SK-N-SH (cell line): ENCODE measurements around the gene ZNF385A. TPM values are rescaled to one million over a fixed set of nuclear protein-coding genes. Genes with fewer than 3 reads are reported as not detected.

Source experiments
- CTCF ChIA-PET: fragments of 300-600, 350-600 bp; formaldehyde crosslinking; extraction: SDS; loops from one replicate; lab custom pipeline; 2021; lab: Yijun Ruan, JAX
- POLR2A ChIA-PET: fragments of 350-600 bp; sonication (Branson Sonifier 250); formaldehyde crosslinking; extraction: SDS; loops from one replicate; lab custom pipeline; 2020; ENCODE audit warnings: antibody characterized with exemption, inconsistent platforms; lab: Yijun Ruan, JAX
- DNase-seq: peaks from one replicate; pipeline ENCODE4 v3.0.0; 2012
- H2AFZ ChIP-seq: fragments of 200-600 bp; sonication (generic); 2 replicates; pipeline ENCODE4 v1.8.1; 2016; ENCODE audit warnings: antibody characterized with exemption, mild to moderate bottlenecking, low read depth
- H3F3A ChIP-seq: fragments of 200-600 bp; sonication (generic); replicated peaks from 2 replicates; pipeline ENCODE3; 2016; ENCODE audit warnings: antibody characterized with exemption, mild to moderate bottlenecking; ENCODE audit not compliant: insufficient read depth
- H3K27ac ChIP-seq, 2 experiments: fragments of 200-500 bp in 1 of 2; fragments of 200-600 bp in 1 of 2; sonication (Bioruptor generic) in 1 of 2; sonication (generic), shearing (Covaris generic) in 1 of 2; 2 replicates each; pipeline versions ENCODE4 v1.5.1 to v1.6.1; 2014 to 2016; ENCODE audit warnings: low read depth in 2 of 2, inconsistent platforms in 1 of 2, low read length in 1 of 2, mild to moderate bottlenecking in 1 of 2, mixed read lengths in 1 of 2
- H3K27me3 ChIP-seq: fragments of 200-600 bp; sonication (generic), shearing (Covaris generic); 2 replicates; pipeline ENCODE4 v1.6.1; 2016; ENCODE audit warnings: mixed run types; ENCODE audit not compliant: insufficient read depth
- H3K36me3 ChIP-seq, 2 experiments: fragments of 200-500 bp in 1 of 2; fragments of 200-600 bp in 1 of 2; sonication (Bioruptor generic) in 1 of 2; sonication (generic) in 1 of 2; replicated peaks in 1 of 2; 2 replicates each; pipeline versions ENCODE3 to v1.5.1; 2014 to 2016; ENCODE audit warnings: low read length in 1 of 2, mild to moderate bottlenecking in 1 of 2; ENCODE audit not compliant: insufficient read depth in 2 of 2, control insufficient read depth in 1 of 2
- H3K4me1 ChIP-seq, 2 experiments: fragments of 200-500 bp in 1 of 2; fragments of 200-600 bp in 1 of 2; sonication (Bioruptor generic) in 1 of 2; sonication (generic), shearing (Covaris generic) in 1 of 2; 2 replicates each; pipeline versions ENCODE4 v1.5.1 to v1.6.1; 2014 to 2016; ENCODE audit warnings: low read depth in 1 of 2, low read length in 1 of 2, mixed run types in 1 of 2; ENCODE audit not compliant: insufficient read depth in 2 of 2, control insufficient read depth in 1 of 2
- H3K4me2 ChIP-seq: fragments of 200-600 bp; sonication (generic), shearing (Covaris generic); 2 replicates; pipeline ENCODE4 v1.6.1; 2017; ENCODE audit warnings: mixed run types
- H3K4me3 ChIP-seq, 2 experiments: fragments of 200-500 bp in 1 of 2; fragments of 200-600 bp in 1 of 2; sonication (Bioruptor generic) in 1 of 2; sonication (generic), shearing (Covaris generic) in 1 of 2; 2 replicates each; pipeline versions ENCODE4 v1.5.1 to v1.8.1; 2014 to 2016; ENCODE audit warnings: low read depth in 2 of 2, inconsistent platforms in 1 of 2, low read length in 1 of 2, mild to moderate bottlenecking in 1 of 2, mixed read lengths in 1 of 2, moderate library complexity in 1 of 2
- H3K79me2 ChIP-seq: fragments of 200-600 bp; sonication (generic); 2 replicates; pipeline ENCODE4 v1.8.1; 2017; ENCODE audit warnings: mild to moderate bottlenecking; ENCODE audit not compliant: insufficient read depth
- H3K9ac ChIP-seq: fragments of 200-600 bp; sonication (generic); 2 replicates; pipeline ENCODE4 v1.6.1; 2017; ENCODE audit warnings: mixed run types
- H3K9me2 ChIP-seq: fragments of 200-600 bp; sonication (generic); 2 replicates; pipeline ENCODE4 v1.6.1; 2017; ENCODE audit warnings: mixed run types
- H3K9me3 ChIP-seq: fragments of 200-600 bp; sonication (generic); 2 replicates; pipeline ENCODE4 v1.6.1; 2017; ENCODE audit warnings: mixed run types, mild to moderate bottlenecking, moderate library complexity
- H4K20me1 ChIP-seq: fragments of 200-600 bp; sonication (generic); 2 replicates; pipeline ENCODE4 v1.6.1; 2017; ENCODE audit warnings: mild to moderate bottlenecking, mixed run types; ENCODE audit not compliant: insufficient read depth
- EP300 ChIP-seq, 2 experiments: IDR thresholded peaks; 2 replicates each; pipeline versions ENCODE4 v1.4.0 to v1.6.1; 2012; ENCODE audit warnings: borderline replicate concordance in 1 of 2, low read depth in 1 of 2, low read length in 1 of 2
- EZH2phosphoT487 ChIP-seq: fragments of 200-600 bp; sonication (generic); IDR thresholded peaks from 2 replicates; pipeline ENCODE4 v1.6.1; 2017; ENCODE audit warnings: low read depth, mixed run types, mild to moderate bottlenecking, antibody characterized with exemption, moderate library complexity, borderline replicate concordance
- MEF2A ChIP-seq: IDR thresholded peaks from 2 replicates; pipeline ENCODE4 v1.4.0; 2012; ENCODE audit warnings: low read depth, borderline replicate concordance
- NFIC ChIP-seq: IDR thresholded peaks from 2 replicates; pipeline ENCODE4 v1.4.0; 2012; ENCODE audit warnings: borderline replicate concordance
- NRF1 ChIP-seq: IDR thresholded peaks from 2 replicates; pipeline ENCODE4 v1.6.1; 2012; ENCODE audit warnings: low read depth, mild to moderate bottlenecking, low read length
- PBX3 ChIP-seq: IDR thresholded peaks from 2 replicates; pipeline ENCODE4; 2012
- RAD21 ChIP-seq: IDR thresholded peaks from 2 replicates; pipeline ENCODE4 v1.6.1; 2012; ENCODE audit warnings: mild to moderate bottlenecking, low read length
- RCOR1 ChIP-seq: fragments of 150-350 bp; IDR thresholded peaks from 2 replicates; pipeline ENCODE4 v1.6.1; 2017; ENCODE audit warnings: antibody characterized with exemption, low read length
- REST ChIP-seq: IDR thresholded peaks from 2 replicates; pipeline ENCODE4 v1.6.1; 2012; ENCODE audit warnings: mild to moderate bottlenecking, low read depth, low read length, moderate library complexity
- SIN3A ChIP-seq: IDR thresholded peaks from 2 replicates; pipeline ENCODE4 v1.6.1; 2012; ENCODE audit warnings: low read depth, mild to moderate bottlenecking, low read length, moderate library complexity, borderline replicate concordance
- TAF1 ChIP-seq: IDR thresholded peaks from 2 replicates; pipeline ENCODE4 v1.6.1; 2012; ENCODE audit warnings: low read depth, mild to moderate bottlenecking, low read length, moderate library complexity, borderline replicate concordance
- TCF12 ChIP-seq: IDR thresholded peaks from 2 replicates; pipeline ENCODE4 v1.4.0; 2012
- WGBS: methylation state at CpG from one replicate; pipeline ENCODE4 v1.1.6; 2017; ENCODE audit warnings: low lambda C conversion rate; 5-methylcytosine and 5-hydroxymethylcytosine counted together
- polyA plus RNA-seq, 3 experiments: library from polyadenylated mRNA; depleted of rRNA; stranded (reverse); fragments of >200 nt; gene quantifications; 2 replicates each; pipeline ENCODE4 v1.2.3, GENCODE V29; 2012
- TF ChIP-seq, protein P1 (sequence below): IDR thresholded peaks from 2 replicates; pipeline ENCODE4 v1.4.0; 2012; ENCODE audit warnings: low read depth

ZNF385A gene
- polyA plus RNA-seq, 1 of the 3 experiments (the other 2 are of a cell fraction): 2.6 TPM

GRCh38 chr12:54360717-54361456 lies 23.6 kb downstream of the ZNF385A start (continued):
- 0 out of 2 replicates have a peak, but pooled peaks have one; percentile 23 for TF ChIP-seq PBX3
- no peak for TF ChIP-seq NRF1

DNA sequence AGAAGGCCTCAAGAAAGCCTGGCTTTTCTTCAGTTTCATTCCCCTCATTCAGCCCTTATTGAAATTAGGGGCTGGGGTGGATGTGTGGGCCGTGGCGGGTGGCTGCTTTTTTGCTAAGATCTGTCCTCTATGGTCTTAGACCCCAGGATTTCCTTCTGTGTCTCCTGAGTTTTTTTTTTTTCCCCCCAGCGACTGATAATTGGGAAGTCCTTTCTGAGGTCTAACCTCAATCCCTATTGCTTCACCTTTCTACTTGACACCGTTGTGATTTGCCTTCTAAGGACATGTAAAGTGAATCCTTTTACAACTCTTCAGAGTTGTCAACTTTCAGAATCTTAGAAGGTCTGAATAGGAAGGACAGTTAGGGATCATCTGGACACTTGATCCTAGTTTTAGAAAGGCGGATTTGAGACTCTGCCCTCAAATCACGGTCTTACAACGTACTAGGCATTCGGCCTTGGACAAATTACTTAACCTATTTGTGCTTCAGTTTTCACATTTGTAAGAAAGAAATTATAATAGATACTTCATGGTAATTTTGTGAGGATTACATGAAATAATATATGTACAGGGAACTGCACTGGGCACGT lies 24.7 kb downstream of the ZNF385A start:
- DNase-seq: no peak
- Histone ChIP-seq H3K9me2 (no peaks in the 10 kb centered on the region), H4K20me1 (no peaks in the 10 kb centered on the region), H3K27ac (peak overlapping the region; percentile 79 to 99), H3K4me2 (peak overlapping the region; percentile 99), H3K9me3 (no peaks in the 10 kb centered on the region), H3F3A (peaks cover 14% of the 10 kb centered on the region), H3K4me3 (peak overlapping the region; percentile 40 to 76; a peak in 3 of 4 replicates), H3K9ac (peak overlapping the region; percentile 59; the same call in 1 of the 2 replicates), H3K4me1 (peaks cover 27 to 46% of the 10 kb centered on the region in 2 experiments), H3K36me3 (no peaks in the 10 kb centered on the region), H3K79me2 (no peaks in the 10 kb centered on the region), H2AFZ (peak overlapping the region; percentile 78; the same call in 1 of the 2 replicates), H3K27me3 (no peaks in the 10 kb centered on the region)
- ChIA-PET CTCF (interaction anchor here (0.6 to 9.2 kb wide), 35 partner anchors 8 to 1038 kb away, joined by 3 to 266 read pairs (median 5); partner anchors contain the start of genes AAAS, CBX5, COPZ1 and HOXC10), POLR2A (interaction anchor here (0.6 to 1.8 kb wide), 10 partner anchors 10 to 107 kb away, joined by 3 to 20 read pairs (median 4); partner anchors contain the start of genes CBX5, COPZ1 and HNRNPA1)
- TF ChIP-seq RCOR1 (peak; percentile 55; the same call in 1 of the 2 replicates), NRF1 (no peak), TAF1 (no peak)
- WGBS: 77% methylated on average over 9 of the region's 9 CpGs

GRCh38 chr12:54358945-54359761 lies 25.4 kb downstream of the ZNF385A start:
- Histone ChIP-seq H3K79me2 (no peaks in the 10 kb centered on the region), H3K4me1 (peaks cover 27 to 47% of the 10 kb centered on the region in 2 experiments), H3K4me3 (peak overlapping the region; percentile 55 to 76), H4K20me1 (no peaks in the 10 kb centered on the region), H3F3A (peaks cover 14% of the 10 kb centered on the region), H3K4me2 (peak overlapping the region; percentile 99), H2AFZ (peak overlapping the region; percentile 98), H3K9ac (peak overlapping the region; percentile 95), H3K27ac (peak overlapping the region; percentile 79 to 99), H3K27me3 (no peaks in the 10 kb centered on the region), H3K9me2 (no peaks in the 10 kb centered on the region), H3K36me3 (no peaks in the 10 kb centered on the region), H3K9me3 (no peaks in the 10 kb centered on the region)
- ChIA-PET CTCF (interaction anchor here (0.6 to 9.2 kb wide), 25 partner anchors 8 to 374 kb away, joined by 3 to 266 read pairs (median 4); partner anchors contain the start of genes CBX5, COPZ1, HOXC10 and HOXC5), POLR2A (interaction anchor here (0.7 to 1.8 kb wide), 13 partner anchors 11 to 163 kb away, joined by 3 to 20 read pairs (median 4); partner anchors contain the start of genes CBX5, COPZ1 and HNRNPA1)
- WGBS: under 1% methylated on average over 38 of the region's 40 CpGs
- peak; percentile 91 for DNase-seq
- TF ChIP-seq NFIC: peak; percentile 40; the same call in 1 of the 2 replicates
- TF ChIP-seq REST: no peak
- TF ChIP-seq EP300 (IDR thresholded peaks at IDR 0.05; ENCODE audit: borderline replicate concordance in 1 of 2, low read depth in 1 of 2, low read length in 1 of 2): peak; percentile 68 to 89; a peak in 3 of 4 replicates
- no peak for TF ChIP-seq RAD21
- peak; percentile 99 for TF ChIP-seq SIN3A
- no peak for TF ChIP-seq EZH2phosphoT487
- peak; percentile 99 for TF ChIP-seq PBX3
- TF ChIP-seq, protein P1, sequence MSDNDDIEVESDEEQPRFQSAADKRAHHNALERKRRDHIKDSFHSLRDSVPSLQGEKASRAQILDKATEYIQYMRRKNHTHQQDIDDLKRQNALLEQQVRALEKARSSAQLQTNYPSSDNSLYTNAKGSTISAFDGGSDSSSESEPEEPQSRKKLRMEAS: peak; percentile 96
- peak; percentile 82 for TF ChIP-seq TCF12
- no peak; the same call in 1 of the 2 replicates for TF ChIP-seq MEF2A
